ENCODE results near the gene EBP.

DNA sequence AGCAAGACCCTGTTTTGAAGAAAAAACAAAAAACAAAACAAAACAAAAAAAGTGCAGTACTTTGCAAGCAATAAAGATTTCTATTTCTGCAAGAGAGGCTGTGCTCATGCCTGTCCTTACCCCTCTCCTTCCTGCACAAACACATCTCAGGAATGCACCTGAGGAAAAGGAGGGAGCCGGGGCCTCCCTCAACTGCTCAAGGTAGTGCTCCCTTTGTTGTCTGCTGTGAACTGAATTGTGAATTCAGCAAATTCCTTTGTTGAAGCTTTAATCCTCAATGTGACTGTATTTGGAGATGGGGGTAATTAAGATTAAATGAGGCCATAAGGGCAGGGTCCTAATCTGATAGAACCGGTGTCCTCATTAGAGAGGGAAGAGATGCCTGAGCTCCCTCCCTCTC is 31.7 kb upstream of the EBP start:
- TF ChIP-seq, protein P1, sequence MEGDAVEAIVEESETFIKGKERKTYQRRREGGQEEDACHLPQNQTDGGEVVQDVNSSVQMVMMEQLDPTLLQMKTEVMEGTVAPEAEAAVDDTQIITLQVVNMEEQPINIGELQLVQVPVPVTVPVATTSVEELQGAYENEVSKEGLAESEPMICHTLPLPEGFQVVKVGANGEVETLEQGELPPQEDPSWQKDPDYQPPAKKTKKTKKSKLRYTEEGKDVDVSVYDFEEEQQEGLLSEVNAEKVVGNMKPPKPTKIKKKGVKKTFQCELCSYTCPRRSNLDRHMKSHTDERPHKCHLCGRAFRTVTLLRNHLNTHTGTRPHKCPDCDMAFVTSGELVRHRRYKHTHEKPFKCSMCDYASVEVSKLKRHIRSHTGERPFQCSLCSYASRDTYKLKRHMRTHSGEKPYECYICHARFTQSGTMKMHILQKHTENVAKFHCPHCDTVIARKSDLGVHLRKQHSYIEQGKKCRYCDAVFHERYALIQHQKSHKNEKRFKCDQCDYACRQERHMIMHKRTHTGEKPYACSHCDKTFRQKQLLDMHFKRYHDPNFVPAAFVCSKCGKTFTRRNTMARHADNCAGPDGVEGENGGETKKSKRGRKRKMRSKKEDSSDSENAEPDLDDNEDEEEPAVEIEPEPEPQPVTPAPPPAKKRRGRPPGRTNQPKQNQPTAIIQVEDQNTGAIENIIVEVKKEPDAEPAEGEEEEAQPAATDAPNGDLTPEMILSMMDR (IDR thresholded peaks at IDR 0.05) = no peak
- TF ChIP-seq POLR2A (IDR thresholded peaks at IDR 0.05) = no peak
